ENCODE measurements around the gene DOCK2.

DNA sequence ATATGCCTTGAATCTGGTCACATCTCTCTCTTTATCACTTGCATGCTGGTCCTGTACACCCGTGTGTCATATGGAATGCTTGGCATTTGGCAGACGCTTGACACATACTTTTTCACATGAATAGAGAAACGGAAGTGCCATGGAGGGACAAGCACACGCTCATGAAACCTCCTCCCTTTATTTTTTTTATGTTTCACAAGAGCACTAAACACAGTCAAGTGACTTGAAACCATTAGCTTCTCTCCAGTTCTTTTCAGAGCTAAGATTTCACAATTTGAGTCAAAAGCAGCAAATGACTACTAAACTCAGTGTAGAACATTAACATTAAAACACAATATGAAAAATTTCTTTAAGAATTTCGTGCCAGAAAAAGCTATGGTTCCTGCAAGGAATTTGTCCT, 151.1 kb downstream of the DOCK2 start:
- TF ChIP-seq EZH2 (IDR thresholded peaks at IDR 0.05): no peak
- TF ChIP-seq POLR2AphosphoS5 (IDR thresholded peaks at IDR 0.05; ENCODE audit: borderline replicate concordance, low read depth, low read length): no peak
- no peak for TF ChIP-seq FOXP2 (optimal IDR thresholded peaks at IDR 0.05; ENCODE audit: control extremely low read depth, extremely low read length, insufficient read depth)
